ENCODE results near the gene NDUFB5. TPM values are rescaled to one million over a fixed set of nuclear protein-coding genes. Genes with fewer than 3 reads are reported as not detected.

The NDUFB5 gene
- total and polyA plus RNA-seq, 10 of the 15 experiments (the other 5 are each of a cell fraction or from before 2014, with no cell fraction given), result 82.0 to 320 (median 126) TPM

DNA sequence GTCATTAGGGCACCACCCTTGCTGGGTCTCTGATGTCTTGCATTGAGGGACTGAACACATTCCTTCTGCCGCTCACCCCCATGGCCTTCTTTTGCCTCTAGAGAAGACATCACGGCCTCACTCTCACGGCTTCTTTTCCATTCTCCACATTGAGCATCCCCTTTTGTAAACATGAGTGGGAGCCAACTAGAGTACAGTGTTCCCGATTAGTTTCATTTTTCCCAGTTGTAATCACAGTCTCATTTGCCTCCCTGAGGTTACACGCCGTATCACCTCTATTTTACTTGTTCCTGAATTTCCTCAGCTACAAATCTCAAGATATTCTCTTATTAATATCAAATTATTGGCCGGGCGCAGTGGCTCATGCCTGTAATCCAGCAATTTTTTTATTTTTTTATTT, 65.7 kb downstream of the NDUFB5 start:
- intact Hi-C loops (cut with micrococcal nuclease; ENCODE audit: unreplicated experiment), result no loop called here
- H2AFZ ChIP-seq (ENCODE audit: control insufficient read depth, low read depth, low read length), result no peak overlapping the region
- no peaks in the 10 kb centered on the region for H3K27me3 ChIP-seq (replicated peaks in 1 of 2; ENCODE audit: control insufficient read depth in 2 of 2, insufficient read depth in 2 of 2, low read length in 1 of 2)
- in situ Hi-C loops (cut with MboI), result no loop called here
- DNase-seq (ENCODE audit: low read depth, low spot score), result no peak
- H3K4me3 ChIP-seq, result no peak overlapping the region
- H3K79me2 ChIP-seq (ENCODE audit: control insufficient read depth, insufficient read depth, low read length), result peaks cover 1% of the 10 kb centered on the region
- no peaks in the 10 kb centered on the region for H3K4me1 ChIP-seq (ENCODE audit: control insufficient read depth, insufficient read depth, low read length)
- H3K9ac ChIP-seq (ENCODE audit: control insufficient read depth, insufficient read depth, low read length), result no peak overlapping the region
- ChIA-PET POLR2A (no interaction called here), CTCF (no interaction called here), SMC1A (ENCODE audit: uncharacterized antibody, unreplicated experiment) (interaction anchor here (1.6 kb wide), 1 partner anchor 12 kb away, joined by 5 read pairs; no protein-coding TSS in a partner anchor), RAD21 (ENCODE audit: unreplicated experiment) (no interaction called here)
- H3K4me2 ChIP-seq (ENCODE audit: control insufficient read depth, insufficient read depth), result no peak overlapping the region
- 99% methylated on average over 8 of the region's 8 CpGs for WGBS (ENCODE audit: insufficient coverage, insufficient replicate concordance, low lambda C conversion rate, missing lambda C conversion rate)
- no peak overlapping the region for H3K27ac ChIP-seq (ENCODE audit: control insufficient read depth, insufficient read depth)
- H4K20me1 ChIP-seq (ENCODE audit: control insufficient read depth, insufficient read depth), result no peaks in the 10 kb centered on the region
- no peaks in the 10 kb centered on the region for H3K9me3 ChIP-seq (replicated peaks; ENCODE audit: control insufficient read depth, insufficient read depth, low read length)
- BruUV-seq (replicated peaks), result no TSS peak
- no peaks in the 10 kb centered on the region; a peak in 1 of 4 replicates for H3K36me3 ChIP-seq (ENCODE audit: control insufficient read depth in 2 of 2, insufficient read depth in 2 of 2, low read length in 1 of 2)
- no peak for FAIRE-seq
- ATAC-seq, result no peak
- TF ChIP-seq TCF3 (IDR thresholded peaks at IDR 0.05; ENCODE audit: borderline replicate concordance, insufficient read depth, low read depth, low read length) (no peak), RUNX3 (IDR thresholded peaks at IDR 0.05; ENCODE audit: low read length) (no peak), HCFC1 (IDR thresholded peaks at IDR 0.05; ENCODE audit: low read length) (no peak), POU2F2 (IDR thresholded peaks at IDR 0.05; ENCODE audit: borderline replicate concordance, low read depth, low read length) (no peak), IKZF2 (IDR thresholded peaks at IDR 0.05) (no peak), TBL1XR1 (IDR thresholded peaks at IDR 0.05; ENCODE audit: low read depth, low read length) (no peak), SUZ12 (IDR thresholded peaks at IDR 0.05; ENCODE audit: unreplicated experiment) (no peak), CHD1 (IDR thresholded peaks at IDR 0.05; ENCODE audit: low read depth, low read length) (no peak), STAT1 (conservative IDR thresholded peaks at IDR 0.05) (no peak), RAD21 (IDR thresholded peaks at IDR 0.05; ENCODE audit: insufficient read depth, low read depth, low read length) (no peak), NFXL1 (IDR thresholded peaks at IDR 0.05; ENCODE audit: borderline replicate concordance) (no peak), MTA2 (IDR thresholded peaks at IDR 0.05; ENCODE audit: low read depth) (no peak), JUNB (IDR thresholded peaks at IDR 0.05) (no peak)
- TF ChIP-seq, protein P1, sequence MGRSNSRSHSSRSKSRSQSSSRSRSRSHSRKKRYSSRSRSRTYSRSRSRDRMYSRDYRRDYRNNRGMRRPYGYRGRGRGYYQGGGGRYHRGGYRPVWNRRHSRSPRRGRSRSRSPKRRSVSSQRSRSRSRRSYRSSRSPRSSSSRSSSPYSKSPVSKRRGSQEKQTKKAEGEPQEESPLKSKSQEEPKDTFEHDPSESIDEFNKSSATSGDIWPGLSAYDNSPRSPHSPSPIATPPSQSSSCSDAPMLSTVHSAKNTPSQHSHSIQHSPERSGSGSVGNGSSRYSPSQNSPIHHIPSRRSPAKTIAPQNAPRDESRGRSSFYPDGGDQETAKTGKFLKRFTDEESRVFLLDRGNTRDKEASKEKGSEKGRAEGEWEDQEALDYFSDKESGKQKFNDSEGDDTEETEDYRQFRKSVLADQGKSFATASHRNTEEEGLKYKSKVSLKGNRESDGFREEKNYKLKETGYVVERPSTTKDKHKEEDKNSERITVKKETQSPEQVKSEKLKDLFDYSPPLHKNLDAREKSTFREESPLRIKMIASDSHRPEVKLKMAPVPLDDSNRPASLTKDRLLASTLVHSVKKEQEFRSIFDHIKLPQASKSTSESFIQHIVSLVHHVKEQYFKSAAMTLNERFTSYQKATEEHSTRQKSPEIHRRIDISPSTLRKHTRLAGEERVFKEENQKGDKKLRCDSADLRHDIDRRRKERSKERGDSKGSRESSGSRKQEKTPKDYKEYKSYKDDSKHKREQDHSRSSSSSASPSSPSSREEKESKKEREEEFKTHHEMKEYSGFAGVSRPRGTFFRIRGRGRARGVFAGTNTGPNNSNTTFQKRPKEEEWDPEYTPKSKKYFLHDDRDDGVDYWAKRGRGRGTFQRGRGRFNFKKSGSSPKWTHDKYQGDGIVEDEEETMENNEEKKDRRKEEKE (IDR thresholded peaks at IDR 0.05), result no peak
- TF ChIP-seq, protein P2, sequence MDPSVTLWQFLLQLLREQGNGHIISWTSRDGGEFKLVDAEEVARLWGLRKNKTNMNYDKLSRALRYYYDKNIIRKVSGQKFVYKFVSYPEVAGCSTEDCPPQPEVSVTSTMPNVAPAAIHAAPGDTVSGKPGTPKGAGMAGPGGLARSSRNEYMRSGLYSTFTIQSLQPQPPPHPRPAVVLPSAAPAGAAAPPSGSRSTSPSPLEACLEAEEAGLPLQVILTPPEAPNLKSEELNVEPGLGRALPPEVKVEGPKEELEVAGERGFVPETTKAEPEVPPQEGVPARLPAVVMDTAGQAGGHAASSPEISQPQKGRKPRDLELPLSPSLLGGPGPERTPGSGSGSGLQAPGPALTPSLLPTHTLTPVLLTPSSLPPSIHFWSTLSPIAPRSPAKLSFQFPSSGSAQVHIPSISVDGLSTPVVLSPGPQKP (IDR thresholded peaks at IDR 0.05; ENCODE audit: low read depth, low read length), result no peak
- TF ChIP-seq, protein P3, sequence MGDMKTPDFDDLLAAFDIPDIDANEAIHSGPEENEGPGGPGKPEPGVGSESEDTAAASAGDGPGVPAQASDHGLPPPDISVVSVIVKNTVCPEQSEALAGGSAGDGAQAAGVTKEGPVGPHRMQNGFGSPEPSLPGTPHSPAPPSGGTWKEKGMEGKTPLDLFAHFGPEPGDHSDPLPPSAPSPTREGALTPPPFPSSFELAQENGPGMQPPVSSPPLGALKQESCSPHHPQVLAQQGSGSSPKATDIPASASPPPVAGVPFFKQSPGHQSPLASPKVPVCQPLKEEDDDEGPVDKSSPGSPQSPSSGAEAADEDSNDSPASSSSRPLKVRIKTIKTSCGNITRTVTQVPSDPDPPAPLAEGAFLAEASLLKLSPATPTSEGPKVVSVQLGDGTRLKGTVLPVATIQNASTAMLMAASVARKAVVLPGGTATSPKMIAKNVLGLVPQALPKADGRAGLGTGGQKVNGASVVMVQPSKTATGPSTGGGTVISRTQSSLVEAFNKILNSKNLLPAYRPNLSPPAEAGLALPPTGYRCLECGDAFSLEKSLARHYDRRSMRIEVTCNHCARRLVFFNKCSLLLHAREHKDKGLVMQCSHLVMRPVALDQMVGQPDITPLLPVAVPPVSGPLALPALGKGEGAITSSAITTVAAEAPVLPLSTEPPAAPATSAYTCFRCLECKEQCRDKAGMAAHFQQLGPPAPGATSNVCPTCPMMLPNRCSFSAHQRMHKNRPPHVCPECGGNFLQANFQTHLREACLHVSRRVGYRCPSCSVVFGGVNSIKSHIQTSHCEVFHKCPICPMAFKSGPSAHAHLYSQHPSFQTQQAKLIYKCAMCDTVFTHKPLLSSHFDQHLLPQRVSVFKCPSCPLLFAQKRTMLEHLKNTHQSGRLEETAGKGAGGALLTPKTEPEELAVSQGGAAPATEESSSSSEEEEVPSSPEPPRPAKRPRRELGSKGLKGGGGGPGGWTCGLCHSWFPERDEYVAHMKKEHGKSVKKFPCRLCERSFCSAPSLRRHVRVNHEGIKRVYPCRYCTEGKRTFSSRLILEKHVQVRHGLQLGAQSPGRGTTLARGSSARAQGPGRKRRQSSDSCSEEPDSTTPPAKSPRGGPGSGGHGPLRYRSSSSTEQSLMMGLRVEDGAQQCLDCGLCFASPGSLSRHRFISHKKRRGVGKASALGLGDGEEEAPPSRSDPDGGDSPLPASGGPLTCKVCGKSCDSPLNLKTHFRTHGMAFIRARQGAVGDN (IDR thresholded peaks at IDR 0.05), result no peak
